ENCODE results near the gene ETV4.

The ETV4 gene

GRCh38 chr17:43546319-43547188 lies at the start of gene ETV4:
Gene ETV4, minus strand, starts transcription at chr17:43546340. Its CDS starts 723 bp downstream, at chr17:43545617.
- peaks cover 51% of the 10 kb centered on the region for H3K4me1 ChIP-seq (ENCODE audit: control insufficient read depth, insufficient read depth, low read length)
- H3K9me3 ChIP-seq (ENCODE audit: control insufficient read depth, insufficient read depth, low read length), result no peaks in the 10 kb centered on the region
- peak within 1 kb of the TSS; percentile 96 for H3K27ac ChIP-seq (ENCODE audit: low read depth, low read length)
- peak within 1 kb of the TSS; percentile 81 for H3K4me3 ChIP-seq (ENCODE audit: low read depth, low read length)
- no peaks in the 10 kb centered on the region for H3K36me3 ChIP-seq (ENCODE audit: control insufficient read depth, insufficient read depth, low read length)
- H3K9ac ChIP-seq (ENCODE audit: low read depth, low read length), result peak within 1 kb of the TSS; percentile 70
- H3K27me3 ChIP-seq (ENCODE audit: control insufficient read depth, insufficient read depth, low read length), result peaks cover 18% of the 10 kb centered on the region

- Histone ChIP-seq H3K27me3 (ENCODE audit: control insufficient read depth, insufficient read depth, low read length) (no peaks in the 10 kb centered on the region), H3K9ac (ENCODE audit: low read depth, low read length) (no peak overlapping the region), H3K4me3 (ENCODE audit: low read depth, low read length) (no peak overlapping the region)
Measured at GRCh38 chr17:43595466-43595865, 49.3 kb upstream of the ETV4 start.

GRCh38 chr17:43591779-43592562 lies 45.8 kb upstream of the ETV4 start:
- Histone ChIP-seq H3K36me3 (ENCODE audit: control insufficient read depth, insufficient read depth, low read length) (no peaks in the 10 kb centered on the region), H3K27me3 (ENCODE audit: control insufficient read depth, insufficient read depth, low read length) (no peaks in the 10 kb centered on the region), H3K4me3 (ENCODE audit: low read depth, low read length) (no peak overlapping the region), H3K27ac (ENCODE audit: low read depth, low read length) (peak overlapping the region; percentile 42), H3K4me1 (ENCODE audit: control insufficient read depth, insufficient read depth, low read length) (peaks cover 16% of the 10 kb centered on the region), H3K9me3 (ENCODE audit: control insufficient read depth, insufficient read depth, low read length) (no peaks in the 10 kb centered on the region), H3K9ac (ENCODE audit: low read depth, low read length) (no peak overlapping the region; the same call in 1 of the 2 replicates)

More at GRCh38 chr17:43595466-43595865, 49.3 kb upstream of the ETV4 start:
- no peaks in the 10 kb centered on the region for H3K9me3 ChIP-seq (ENCODE audit: control insufficient read depth, insufficient read depth, low read length)
- no peaks in the 10 kb centered on the region for H3K36me3 ChIP-seq (ENCODE audit: control insufficient read depth, insufficient read depth, low read length)
- no peak overlapping the region for H3K27ac ChIP-seq (ENCODE audit: low read depth, low read length)
- peaks cover 19% of the 10 kb centered on the region for H3K4me1 ChIP-seq (ENCODE audit: control insufficient read depth, insufficient read depth, low read length)

- no peak overlapping the region for H3K27ac ChIP-seq (ENCODE audit: low read depth, low read length)
- no peak overlapping the region for H3K9ac ChIP-seq (ENCODE audit: low read depth, low read length)
- H3K4me3 ChIP-seq (ENCODE audit: low read depth, low read length), result no peak overlapping the region
- no peaks in the 10 kb centered on the region for H3K9me3 ChIP-seq (ENCODE audit: control insufficient read depth, insufficient read depth, low read length)
- no peaks in the 10 kb centered on the region for H3K36me3 ChIP-seq (ENCODE audit: control insufficient read depth, insufficient read depth, low read length)
- H3K27me3 ChIP-seq (ENCODE audit: control insufficient read depth, insufficient read depth, low read length), result no peaks in the 10 kb centered on the region
- peaks cover 16% of the 10 kb centered on the region for H3K4me1 ChIP-seq (ENCODE audit: control insufficient read depth, insufficient read depth, low read length)
Measured at GRCh38 chr17:43591001-43591400, 44.9 kb upstream of the ETV4 start.

- Histone ChIP-seq H3K27me3 (ENCODE audit: control insufficient read depth, insufficient read depth, low read length) (no peaks in the 10 kb centered on the region), H3K36me3 (ENCODE audit: control insufficient read depth, insufficient read depth, low read length) (no peaks in the 10 kb centered on the region), H3K4me1 (ENCODE audit: control insufficient read depth, insufficient read depth, low read length) (peaks cover 16% of the 10 kb centered on the region), H3K4me3 (ENCODE audit: low read depth, low read length) (no peak overlapping the region), H3K9ac (ENCODE audit: low read depth, low read length) (no peak overlapping the region), H3K27ac (ENCODE audit: low read depth, low read length) (no peak overlapping the region), H3K9me3 (ENCODE audit: control insufficient read depth, insufficient read depth, low read length) (no peaks in the 10 kb centered on the region)
Measured at GRCh38 chr17:43588664-43589435, 42.7 kb upstream of the ETV4 start.

GRCh38 chr17:43588121-43588520 lies 42.0 kb upstream of the ETV4 start:
- peaks cover 16% of the 10 kb centered on the region for H3K4me1 ChIP-seq (ENCODE audit: control insufficient read depth, insufficient read depth, low read length)
- no peaks in the 10 kb centered on the region for H3K9me3 ChIP-seq (ENCODE audit: control insufficient read depth, insufficient read depth, low read length)
- H3K27me3 ChIP-seq (ENCODE audit: control insufficient read depth, insufficient read depth, low read length), result no peaks in the 10 kb centered on the region
- no peak overlapping the region for H3K27ac ChIP-seq (ENCODE audit: low read depth, low read length)
- no peak overlapping the region for H3K4me3 ChIP-seq (ENCODE audit: low read depth, low read length)
- no peak overlapping the region for H3K9ac ChIP-seq (ENCODE audit: low read depth, low read length)
- H3K36me3 ChIP-seq (ENCODE audit: control insufficient read depth, insufficient read depth, low read length), result no peaks in the 10 kb centered on the region

- Histone ChIP-seq H3K36me3 (ENCODE audit: control insufficient read depth, insufficient read depth, low read length) (no peaks in the 10 kb centered on the region), H3K27me3 (ENCODE audit: control insufficient read depth, insufficient read depth, low read length) (no peaks in the 10 kb centered on the region), H3K4me3 (ENCODE audit: low read depth, low read length) (no peak overlapping the region), H3K9me3 (ENCODE audit: control insufficient read depth, insufficient read depth, low read length) (no peaks in the 10 kb centered on the region), H3K4me1 (ENCODE audit: control insufficient read depth, insufficient read depth, low read length) (peaks cover 15% of the 10 kb centered on the region), H3K9ac (ENCODE audit: low read depth, low read length) (no peak overlapping the region), H3K27ac (ENCODE audit: low read depth, low read length) (no peak overlapping the region)
Measured at GRCh38 chr17:43587647-43588046, 41.5 kb upstream of the ETV4 start.

GRCh38 chr17:43584666-43585102 lies 38.5 kb upstream of the ETV4 start:
- Histone ChIP-seq H3K36me3 (ENCODE audit: control insufficient read depth, insufficient read depth, low read length) (no peaks in the 10 kb centered on the region), H3K27me3 (ENCODE audit: control insufficient read depth, insufficient read depth, low read length) (no peaks in the 10 kb centered on the region), H3K9me3 (ENCODE audit: control insufficient read depth, insufficient read depth, low read length) (no peaks in the 10 kb centered on the region), H3K27ac (ENCODE audit: low read depth, low read length) (no peak overlapping the region), H3K4me1 (ENCODE audit: control insufficient read depth, insufficient read depth, low read length) (peaks cover 1% of the 10 kb centered on the region), H3K9ac (ENCODE audit: low read depth, low read length) (no peak overlapping the region), H3K4me3 (ENCODE audit: low read depth, low read length) (no peak overlapping the region)

- H3K4me3 ChIP-seq (ENCODE audit: low read depth, low read length), result no peak overlapping the region
- H3K36me3 ChIP-seq (ENCODE audit: control insufficient read depth, insufficient read depth, low read length), result no peaks in the 10 kb centered on the region
- no peaks in the 10 kb centered on the region for H3K9me3 ChIP-seq (ENCODE audit: control insufficient read depth, insufficient read depth, low read length)
- peaks cover 15% of the 10 kb centered on the region for H3K4me1 ChIP-seq (ENCODE audit: control insufficient read depth, insufficient read depth, low read length)
- no peak overlapping the region for H3K9ac ChIP-seq (ENCODE audit: low read depth, low read length)
- no peaks in the 10 kb centered on the region for H3K27me3 ChIP-seq (ENCODE audit: control insufficient read depth, insufficient read depth, low read length)
- H3K27ac ChIP-seq (ENCODE audit: low read depth, low read length), result no peak overlapping the region
Measured at GRCh38 chr17:43583332-43583731, 37.2 kb upstream of the ETV4 start.

- H3K4me1 ChIP-seq (ENCODE audit: control insufficient read depth, insufficient read depth, low read length), result peaks cover 29% of the 10 kb centered on the region
- H3K36me3 ChIP-seq (ENCODE audit: control insufficient read depth, insufficient read depth, low read length), result no peaks in the 10 kb centered on the region
- no peak overlapping the region for H3K4me3 ChIP-seq (ENCODE audit: low read depth, low read length)
- H3K27me3 ChIP-seq (ENCODE audit: control insufficient read depth, insufficient read depth, low read length), result no peaks in the 10 kb centered on the region
- no peak overlapping the region for H3K9ac ChIP-seq (ENCODE audit: low read depth, low read length)
- H3K9me3 ChIP-seq (ENCODE audit: control insufficient read depth, insufficient read depth, low read length), result no peaks in the 10 kb centered on the region
- no peak overlapping the region for H3K27ac ChIP-seq (ENCODE audit: low read depth, low read length)
Measured at GRCh38 chr17:43581613-43582012, 35.5 kb upstream of the ETV4 start.

Data from HUES48 (cell line).